ENCODE measurements around the gene SLC30A9. TPM values are rescaled to one million over a fixed set of nuclear protein-coding genes. Genes with fewer than 3 reads are reported as not detected.

Gene SLC30A9
- 74.8 TPM for total RNA-seq
- long read RNA-seq, full-length matches to known transcripts, result 44 of 53 reads
- long read RNA-seq, partial matches to known transcripts, result 5 of 53 reads
- long read RNA-seq, other reads (novel, unspliced or antisense), result 4 of 53 reads

DNA sequence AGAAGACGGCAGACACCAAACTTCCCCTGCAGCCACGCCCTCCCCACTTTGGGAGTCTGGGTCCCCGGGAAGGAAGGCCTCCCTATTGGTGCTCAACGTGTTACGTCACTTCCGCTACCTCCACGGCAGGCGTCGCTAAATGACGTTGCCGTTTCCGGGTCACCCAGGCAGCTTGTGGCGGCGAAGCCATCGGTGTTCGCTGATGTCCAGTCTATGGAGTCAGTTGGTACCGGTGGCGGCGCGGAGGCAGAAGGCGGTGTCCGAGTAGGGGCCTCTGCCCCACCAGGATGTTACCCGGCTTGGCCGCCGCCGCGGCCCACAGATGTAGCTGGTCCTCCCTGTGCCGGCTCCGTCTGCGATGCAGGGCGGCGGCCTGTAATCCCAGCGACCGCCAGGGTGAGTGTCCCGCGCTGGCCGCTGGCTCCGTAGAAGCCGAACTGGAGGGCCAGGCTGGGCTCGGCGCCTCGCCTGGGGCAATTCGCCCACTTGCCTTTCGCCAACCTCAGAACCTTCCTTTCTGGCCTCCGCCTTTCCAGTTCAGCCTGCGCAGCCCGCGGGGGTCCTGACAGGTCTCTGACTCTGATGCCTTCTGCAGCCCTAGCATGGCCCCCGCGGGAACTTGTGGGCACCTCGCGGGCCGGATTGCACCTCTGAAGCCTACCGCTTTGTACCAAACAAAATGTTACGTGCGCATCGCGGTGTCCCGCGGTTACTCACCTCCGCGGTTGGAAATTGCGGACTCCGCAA, at the start of gene SLC30A9:
TSS of gene SLC30A9 (plus strand) at position 166 of the 747 bp plus-strand sequence. CDS start at position 288, 122 bp downstream.
- DNase-seq (ENCODE audit: missing footprints) (peak; percentile 97), ATAC-seq (peak; percentile 99)
- intact Hi-C loops (cut with DNase I), result loop anchor here (2.0 kb wide), 1 partner anchor 56 kb away; the partner anchor contains the start of gene TMEM33

DNA sequence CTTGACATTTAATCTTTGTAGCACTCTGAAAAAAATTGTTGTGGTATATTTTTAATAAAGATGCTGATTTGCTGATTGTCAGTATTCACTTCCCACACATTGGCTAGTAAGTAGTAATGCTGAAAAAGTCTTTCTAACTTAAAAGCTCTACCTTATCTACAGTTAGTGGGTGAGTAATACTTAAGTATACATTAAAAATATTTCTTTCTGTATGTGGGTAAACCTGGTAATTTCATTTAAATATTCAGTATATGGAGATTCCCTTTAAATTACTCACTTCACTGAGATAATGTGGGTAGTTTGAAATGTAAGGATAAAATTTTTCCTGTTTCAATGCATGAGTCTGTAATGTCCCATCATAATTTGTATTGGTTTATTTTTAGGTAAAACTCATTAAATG, 49.5 kb upstream of the SLC30A9 start:
- DNase-seq (ENCODE audit: missing footprints) (no peak), ATAC-seq (no peak)
- intact Hi-C loops (cut with DNase I), result no loop called here

DNA sequence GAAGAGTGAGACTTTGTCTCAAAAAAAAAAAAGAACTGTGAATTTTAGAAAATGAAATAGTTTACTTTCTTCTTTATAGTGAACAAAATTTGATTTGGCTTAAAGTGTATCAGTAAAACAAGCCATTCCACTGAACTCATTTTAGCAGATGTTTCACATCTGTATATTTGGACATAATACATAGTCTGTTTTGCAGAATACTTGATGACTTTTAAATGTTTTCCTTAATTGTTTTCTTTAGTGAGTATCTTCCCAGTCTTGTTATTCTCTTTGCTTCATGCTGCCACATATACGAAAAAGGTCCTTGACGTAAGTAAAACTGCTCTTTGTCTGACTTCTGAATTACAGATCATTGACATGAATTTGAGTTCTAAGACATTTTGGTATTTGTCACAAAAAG, 46.8 kb upstream of the SLC30A9 start:
- DNase-seq (ENCODE audit: missing footprints) (no peak), ATAC-seq (no peak)
- intact Hi-C loops (cut with DNase I), result no loop called here

DNA sequence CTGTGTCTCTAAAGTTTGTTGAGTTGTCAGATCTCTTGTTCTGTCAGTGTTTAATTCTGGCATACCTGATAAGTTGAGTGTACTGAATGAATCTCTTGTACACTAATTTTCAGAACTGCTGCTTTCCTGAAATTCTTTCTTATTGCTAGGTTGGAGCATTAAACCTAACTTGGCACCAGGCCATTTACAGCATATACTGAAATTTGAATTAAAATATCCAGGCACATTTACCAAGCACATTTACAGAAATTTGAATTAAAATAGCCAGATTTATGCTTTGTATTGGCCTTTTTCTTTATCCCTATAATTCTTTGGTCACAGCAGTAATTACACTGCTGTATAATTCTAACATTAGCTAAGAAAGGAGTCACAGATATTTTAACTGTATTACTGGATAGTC, 46.2 kb upstream of the SLC30A9 start:
- ATAC-seq (no peak), DNase-seq (ENCODE audit: missing footprints) (no peak)
- intact Hi-C loops (cut with DNase I), result no loop called here

DNA sequence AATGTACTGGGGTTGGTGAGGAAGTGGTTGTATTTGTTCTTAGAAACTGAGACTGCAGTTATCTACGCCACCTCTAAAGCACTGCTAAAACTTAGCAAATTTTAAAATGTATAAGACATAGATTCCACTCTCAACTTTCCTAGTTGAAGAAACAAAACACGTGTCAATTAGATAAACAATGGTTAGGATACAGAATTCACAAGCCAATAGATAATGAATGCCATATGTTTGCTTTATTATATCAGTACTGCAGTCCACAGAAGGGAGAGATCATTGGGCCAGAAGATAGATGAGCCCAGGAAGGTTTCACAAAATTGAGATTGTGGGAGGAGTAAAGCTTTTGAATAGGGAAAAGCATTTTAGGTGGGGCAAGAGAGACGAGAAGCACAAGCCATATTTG, 40.8 kb upstream of the SLC30A9 start:
- DNase-seq (ENCODE audit: missing footprints), result no peak
- intact Hi-C loops (cut with DNase I), result no loop called here
- ATAC-seq, result no peak

DNA sequence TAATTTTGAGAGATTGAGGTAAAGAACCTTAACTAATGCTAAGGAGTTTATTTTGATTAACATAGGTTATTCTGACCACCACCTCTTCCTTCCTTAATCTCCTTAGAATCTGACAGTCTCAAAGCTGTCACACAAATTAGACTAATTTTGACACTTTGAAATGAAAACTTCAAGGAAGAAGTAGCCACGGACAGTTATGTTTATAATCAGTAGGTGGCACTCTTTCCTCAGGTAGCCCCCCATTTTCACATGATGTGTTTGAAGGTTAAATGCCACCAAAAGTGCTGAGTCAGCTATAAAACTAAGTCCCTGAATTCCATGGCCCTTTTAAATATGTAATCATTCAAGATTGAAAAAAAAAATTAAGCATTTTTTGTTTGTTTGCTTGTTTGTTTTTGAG, 32.7 kb upstream of the SLC30A9 start:
- intact Hi-C loops (cut with DNase I), result loop anchor here (5.0 kb wide), 1 partner anchor 325 kb away; no protein-coding TSS in a partner anchor
- ATAC-seq (no peak), DNase-seq (ENCODE audit: missing footprints) (no peak)

DNA sequence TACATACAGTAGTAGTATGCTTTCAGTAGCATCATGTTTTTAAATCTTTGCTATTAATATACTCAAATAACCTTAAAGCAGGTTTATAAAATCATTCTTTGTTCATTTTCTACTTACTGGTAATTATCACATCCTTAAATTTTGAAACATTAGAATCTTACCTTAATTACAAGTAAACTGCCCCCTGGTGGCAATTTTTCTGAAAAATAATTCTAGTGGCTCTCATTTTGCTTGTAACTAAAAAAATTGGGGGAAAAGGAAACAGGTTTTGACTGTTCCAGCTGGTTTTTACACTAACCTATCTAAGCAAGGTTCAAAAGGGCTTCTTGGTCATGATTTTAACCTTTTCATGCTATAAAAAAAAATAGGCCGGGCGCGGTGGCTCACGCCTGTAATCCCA, 27.2 kb upstream of the SLC30A9 start:
- intact Hi-C loops (cut with DNase I), result no loop called here
- no peak for DNase-seq (ENCODE audit: missing footprints)
- no peak for ATAC-seq

DNA sequence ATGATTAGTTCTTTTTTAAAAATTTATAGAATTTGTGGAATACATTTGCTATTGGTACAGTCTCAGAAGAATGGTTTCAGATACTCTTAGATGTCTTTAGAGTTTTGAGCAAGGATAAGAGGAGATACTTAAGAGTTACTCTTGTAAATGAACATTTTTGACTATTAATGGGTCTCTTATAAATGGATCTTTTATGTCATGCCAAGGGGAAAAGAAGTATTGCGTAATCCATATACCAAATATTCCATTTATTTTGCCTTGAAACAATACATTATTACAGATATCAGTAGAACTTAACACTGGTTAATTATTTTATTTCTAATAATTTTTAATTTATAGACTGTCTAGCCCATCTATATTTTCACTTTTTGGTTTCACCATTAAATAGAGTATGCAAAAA, 25.9 kb upstream of the SLC30A9 start:
- intact Hi-C loops (cut with DNase I), result no loop called here
- DNase-seq (ENCODE audit: missing footprints), result no peak
- no peak for ATAC-seq

DNA sequence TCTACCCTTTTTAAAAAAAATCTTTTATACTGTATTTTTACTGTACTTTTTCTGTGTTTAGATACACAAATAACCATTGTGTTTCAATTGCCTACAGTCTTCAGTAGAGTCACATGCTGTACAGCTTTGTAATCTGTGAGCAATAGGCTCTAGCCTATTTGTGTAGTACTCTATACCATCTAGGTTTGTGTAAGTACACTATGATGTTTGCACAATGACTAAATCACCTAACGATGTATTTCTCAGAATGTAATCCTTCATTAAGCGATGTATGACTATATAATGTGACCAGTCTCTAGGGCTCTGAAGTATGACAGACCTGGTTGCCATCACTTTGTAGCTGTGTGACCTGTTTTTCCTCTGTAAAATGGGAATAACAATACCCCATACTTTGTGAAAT, 22.9 kb upstream of the SLC30A9 start:
- DNase-seq (ENCODE audit: missing footprints) (no peak), ATAC-seq (no peak)
- intact Hi-C loops (cut with DNase I), result no loop called here

DNA sequence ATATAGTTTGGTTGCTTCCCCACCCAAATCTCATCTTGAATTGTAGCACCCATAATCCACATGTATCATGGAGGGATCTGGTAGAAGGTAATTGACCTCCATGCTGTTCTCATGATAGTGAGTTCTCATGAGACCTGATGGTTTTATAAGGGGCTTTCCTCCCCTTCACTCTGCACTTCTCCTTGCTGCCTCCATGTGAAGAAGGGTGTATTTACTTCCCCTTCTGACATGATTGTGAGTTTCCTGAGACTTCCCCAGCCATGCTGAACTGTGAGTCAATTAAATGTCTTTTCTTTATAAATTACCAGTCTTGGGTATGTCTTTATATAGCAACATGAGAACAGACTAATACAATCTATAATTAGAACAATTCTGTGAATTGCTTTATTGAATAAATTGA, 20.7 kb upstream of the SLC30A9 start:
- no peak for ATAC-seq
- no peak for DNase-seq (ENCODE audit: missing footprints)
- intact Hi-C loops (cut with DNase I), result no loop called here

DNA sequence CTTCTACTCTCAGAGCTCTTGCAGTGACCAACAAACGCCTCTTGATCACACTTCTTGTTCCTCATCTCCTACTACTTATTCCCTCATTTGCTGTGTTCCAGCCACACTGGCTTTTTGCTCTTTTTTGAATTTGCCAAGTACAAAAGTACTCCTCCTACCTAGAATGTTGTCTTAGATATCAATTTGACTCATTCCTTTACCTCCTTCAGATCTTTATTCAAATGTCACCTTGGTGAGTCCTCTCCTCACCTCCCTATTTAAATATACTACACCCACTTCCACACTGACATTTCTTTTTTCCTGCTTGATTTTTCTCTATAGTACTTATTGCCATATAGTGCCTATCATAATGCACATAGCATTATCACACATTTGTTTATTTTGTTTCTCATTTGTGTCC, 15.0 kb upstream of the SLC30A9 start:
- intact Hi-C loops (cut with DNase I), result no loop called here
- ATAC-seq, result no peak
- no peak for DNase-seq (ENCODE audit: missing footprints)

DNA sequence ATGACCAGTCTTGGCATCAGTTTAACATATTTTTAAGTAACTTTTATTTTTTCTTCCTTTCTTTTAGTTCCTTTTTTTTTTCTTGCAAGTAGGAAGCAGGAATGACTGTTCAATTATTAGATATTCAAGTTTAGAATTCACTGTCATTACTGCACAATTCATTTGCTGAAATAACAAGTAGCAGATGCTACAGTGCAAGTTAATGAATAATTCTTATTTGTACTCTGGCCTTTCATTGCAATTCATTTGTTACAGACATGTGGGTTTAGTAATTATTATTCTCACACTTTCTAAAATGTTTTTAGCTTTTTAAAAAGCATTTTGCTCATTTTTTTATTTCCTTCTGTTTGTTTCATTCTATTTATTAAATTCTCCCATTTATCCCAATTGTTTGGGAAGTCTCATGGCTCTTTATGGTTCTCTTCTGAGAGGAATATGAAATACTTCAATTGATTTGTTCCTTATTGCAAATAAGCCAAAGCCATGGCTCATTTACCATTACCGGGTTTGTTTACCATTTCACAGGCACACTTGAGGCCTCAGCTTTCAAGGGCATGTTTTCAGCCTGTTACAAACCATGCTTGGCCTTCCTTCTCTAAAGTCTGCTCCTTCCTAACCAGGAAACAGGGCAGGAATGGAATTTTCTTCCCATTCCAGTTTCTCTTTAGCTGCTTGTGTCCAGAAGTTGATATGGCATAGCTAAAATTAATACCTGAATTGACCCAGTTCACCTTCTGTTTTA, 13.4 kb upstream of the SLC30A9 start:
- DNase-seq (ENCODE audit: missing footprints) (no peak), ATAC-seq (no peak)
- intact Hi-C loops (cut with DNase I), result no loop called here

DNA sequence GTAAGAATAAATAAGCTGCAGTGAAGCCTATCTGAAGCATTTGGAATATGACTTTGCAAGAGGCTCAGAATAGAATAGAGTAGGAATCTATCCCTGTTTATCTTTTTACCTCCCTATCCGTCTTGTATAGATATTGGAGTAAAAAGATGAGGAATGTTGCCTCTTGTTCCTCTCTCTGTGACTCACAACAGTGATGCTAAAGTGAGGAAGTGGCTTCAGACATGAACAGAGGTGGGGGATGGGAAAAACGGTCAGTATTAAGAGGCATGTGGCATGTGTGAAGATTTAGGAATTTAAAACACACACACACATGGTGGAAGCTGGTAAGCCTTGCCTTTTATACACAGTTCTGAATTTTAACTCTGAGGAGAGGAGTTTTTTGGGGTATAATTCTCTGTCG, 12.6 kb upstream of the SLC30A9 start:
- intact Hi-C loops (cut with DNase I), result no loop called here
- no peak for ATAC-seq
- DNase-seq (ENCODE audit: missing footprints), result no peak

DNA sequence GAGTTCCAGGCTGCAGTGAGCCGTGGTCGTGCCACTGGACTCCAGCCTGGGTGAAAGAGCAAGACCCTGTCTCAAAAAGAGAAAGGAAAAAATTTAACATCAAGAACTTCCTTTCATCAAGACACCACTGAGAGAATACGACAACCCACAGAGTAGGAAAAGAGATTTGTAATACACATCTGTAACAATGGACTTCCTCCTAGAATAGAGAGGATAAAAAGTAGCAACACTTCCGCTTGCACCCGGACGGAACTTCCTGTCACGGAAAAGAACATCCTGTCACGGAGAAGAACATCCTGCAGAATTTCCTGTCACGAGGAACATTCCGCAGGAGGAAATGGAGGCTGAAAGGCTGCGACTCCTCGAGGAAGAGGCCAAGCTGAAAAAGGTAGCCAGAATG, 8.9 kb upstream of the SLC30A9 start, which contains the start of gene DCAF4L1:
TSS of gene DCAF4L1 (plus strand) at position 301 of the 400 bp plus-strand sequence. CDS start at position 338, 37 bp downstream.
- no peak for DNase-seq (ENCODE audit: missing footprints)
- ATAC-seq, result no peak
- intact Hi-C loops (cut with DNase I), result no loop called here

DNA sequence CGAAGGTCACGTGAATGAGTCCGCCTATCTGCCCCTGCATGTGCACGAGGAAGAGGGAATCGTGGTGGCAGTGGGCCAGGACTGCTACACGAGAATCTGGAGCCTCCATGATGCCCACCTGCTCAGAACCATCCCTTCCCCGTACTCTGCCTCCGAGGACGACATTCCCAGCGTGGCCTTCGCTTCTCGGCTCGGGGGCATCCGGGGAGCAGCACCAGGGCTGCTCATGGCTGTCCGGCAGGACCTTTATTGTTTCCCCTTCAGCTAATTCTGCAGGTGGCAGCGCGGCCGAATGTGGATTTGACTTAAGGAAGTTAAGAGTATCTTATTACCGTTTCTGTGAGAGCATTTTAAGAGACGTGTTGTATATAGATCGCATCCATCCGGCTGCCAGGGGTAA, 7.6 kb upstream of the SLC30A9 start:
- ATAC-seq, result no peak
- intact Hi-C loops (cut with DNase I), result no loop called here
- DNase-seq (ENCODE audit: missing footprints), result no peak

DNA sequence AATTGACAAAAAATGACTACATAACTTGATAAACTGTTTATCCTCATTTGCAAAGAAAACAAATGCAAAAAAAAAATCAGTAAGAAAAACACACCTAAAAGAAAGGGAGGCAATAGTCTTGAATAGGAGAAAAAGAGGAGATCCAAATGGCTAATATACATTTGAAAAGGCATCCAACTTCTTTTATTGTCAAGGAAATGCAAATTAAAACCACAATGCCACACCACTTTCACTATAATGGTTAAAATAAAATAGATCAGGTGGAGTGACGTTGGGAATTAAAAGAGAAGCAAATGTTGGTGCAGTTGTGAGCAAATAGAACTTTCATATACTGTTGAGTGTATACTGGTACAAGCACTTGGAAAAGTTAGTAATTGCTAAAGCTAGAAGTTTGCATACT, 5.2 kb upstream of the SLC30A9 start:
- DNase-seq (ENCODE audit: missing footprints), result no peak
- ATAC-seq, result no peak
- intact Hi-C loops (cut with DNase I), result no loop called here

DNA sequence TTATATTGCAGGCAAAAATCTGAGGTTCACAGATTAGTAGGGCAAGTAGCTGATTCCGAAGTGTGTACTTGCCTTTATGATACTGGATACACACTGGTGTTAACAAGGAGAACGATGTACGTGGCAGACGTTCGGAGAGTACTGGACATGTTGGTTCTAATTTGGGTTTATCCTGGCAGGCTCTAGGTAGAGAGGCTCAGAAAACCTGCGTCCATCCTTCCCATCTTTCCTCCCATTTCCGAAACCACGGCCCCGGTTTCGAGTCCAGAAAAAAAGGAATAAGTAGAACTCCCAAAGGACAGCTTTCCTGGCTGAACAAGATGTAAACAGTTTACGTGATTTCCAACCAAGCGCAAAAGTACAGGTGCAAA, 351 bp upstream of the SLC30A9 start:
- ATAC-seq (peak; percentile 56), DNase-seq (ENCODE audit: missing footprints) (no peak)
- intact Hi-C loops (cut with DNase I), result loop anchor here (2.0 kb wide), 1 partner anchor 55 kb away; the partner anchor contains the start of gene TMEM33

DNA sequence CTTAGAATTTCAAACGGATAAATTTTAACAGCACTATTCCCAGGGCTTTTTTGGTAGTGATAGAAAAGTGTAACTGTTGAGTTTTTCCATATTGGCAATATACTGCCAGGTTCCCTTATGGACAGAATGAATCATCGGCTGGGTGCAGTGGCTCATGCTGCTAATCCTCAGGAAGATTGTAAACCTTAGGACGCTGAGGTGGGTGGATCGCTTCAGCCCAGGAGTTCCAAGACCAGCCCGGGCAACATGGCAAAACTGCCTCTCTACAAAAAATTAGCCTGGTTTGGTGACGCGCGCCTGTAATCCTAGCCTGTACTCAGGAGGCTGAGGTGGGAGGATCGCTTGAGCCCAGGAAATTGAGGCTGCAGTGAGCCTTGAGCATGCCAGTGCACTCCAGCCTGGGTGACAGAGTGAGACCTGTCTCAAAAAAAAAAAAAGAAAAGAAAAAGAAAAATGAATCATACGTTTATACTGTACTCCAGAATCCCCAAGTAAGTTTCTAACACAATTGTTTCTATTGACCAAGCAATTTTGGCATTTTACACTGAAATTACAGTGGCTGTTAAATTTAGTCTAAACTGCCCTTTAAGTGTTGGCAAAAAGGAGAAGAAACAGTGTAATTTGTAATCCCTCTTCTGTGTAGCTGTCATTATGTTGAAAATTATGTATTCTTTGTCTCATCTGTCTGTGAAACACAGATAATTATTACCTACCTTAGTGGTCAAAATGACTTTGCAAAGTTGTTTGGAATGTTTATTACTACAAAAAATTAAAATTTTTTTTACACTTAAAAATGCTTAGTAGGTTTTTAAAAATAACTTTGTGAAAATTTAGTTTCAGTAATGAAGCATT, 1.8 kb downstream of the SLC30A9 start:
- intact Hi-C loops (cut with DNase I), result loop anchor here (2.0 kb wide), 1 partner anchor 57 kb away; the partner anchor contains the start of gene TMEM33
- DNase-seq (ENCODE audit: missing footprints) (no peak), ATAC-seq (no peak)
